GM12891 (cell line): ENCODE results near the gene TACC3.
A peak's percentile ranks its signal among the peaks of the same experiment; 100 is the strongest.

Experiments used
- DNase-seq: peaks from one replicate; pipeline ENCODE4 v3.0.0; 2011; ENCODE audit warnings: low spot score; ENCODE audit not compliant: insufficient read length
- FAIRE-seq: peaks from 2 replicates; lab custom pipeline; 2011; peaks lifted over from hg19 to GRCh38; lab: Jason Lieb, UNC
- PAX5 ChIP-seq: IDR thresholded peaks from 2 replicates; pipeline ENCODE4 v1.6.1; 2011; ENCODE audit warnings: low read length, moderate library complexity, mild to moderate bottlenecking; ENCODE audit not compliant: insufficient read depth, severe bottlenecking
- POLR2A ChIP-seq: IDR thresholded peaks from 2 replicates; pipeline ENCODE4 v1.6.1; 2011; ENCODE audit warnings: low read depth, low read length, control low read depth
- POLR2AphosphoS5 ChIP-seq: IDR thresholded peaks from 2 replicates; pipeline ENCODE4 v1.6.1; 2011; ENCODE audit warnings: low read depth, low read length, control low read depth
- POU2F2 ChIP-seq: IDR thresholded peaks from 2 replicates; pipeline ENCODE4 v1.6.1; 2011; ENCODE audit warnings: low read depth, mild to moderate bottlenecking, control low read depth, low read length, moderate library complexity
- SPI1 ChIP-seq: IDR thresholded peaks from 2 replicates; pipeline ENCODE4 v1.6.1; 2011; ENCODE audit warnings: low read depth, low read length, control low read depth
- TAF1 ChIP-seq: IDR thresholded peaks from 2 replicates; pipeline ENCODE4 v1.6.1; 2011; ENCODE audit warnings: low read depth, low read length, control low read depth

TACC3 gene

GRCh38 chr4:1715002-1715758, 6.1 kb upstream of the TACC3 start:
- DNase-seq, result no peak
- peak; percentile 51 for FAIRE-seq
- TF ChIP-seq SPI1 (no peak), POU2F2 (no peak), POLR2A (no peak), PAX5 (no peak), TAF1 (no peak), POLR2AphosphoS5 (no peak)

GRCh38 chr4:1716065-1716945, 5.0 kb upstream of the TACC3 start:
- FAIRE-seq (no peak), DNase-seq (no peak)
- no peak for TF ChIP-seq SPI1
- no peak; the same call in 1 of the 2 replicates for TF ChIP-seq POLR2A
- 0 out of 2 replicates have a peak, but pooled peaks have one; percentile 10 for TF ChIP-seq POU2F2
- no peak for TF ChIP-seq PAX5
- TF ChIP-seq TAF1, result no peak
- no peak for TF ChIP-seq POLR2AphosphoS5

GRCh38 chr4:1717129-1718094, 3.9 kb upstream of the TACC3 start:
- DNase-seq (no peak), FAIRE-seq (no peak)
- TF ChIP-seq POLR2AphosphoS5 (peak; percentile 34; the same call in 1 of the 2 replicates), PAX5 (no peak), TAF1 (no peak), SPI1 (no peak), POU2F2 (no peak)

GRCh38 chr4:1718095-1718850, 3.0 kb upstream of the TACC3 start:
- no peak for DNase-seq
- TF ChIP-seq TAF1 (no peak), PAX5 (no peak), POLR2A (no peak; the same call in 1 of the 2 replicates), POLR2AphosphoS5 (no peak; the same call in 1 of the 2 replicates), SPI1 (no peak), POU2F2 (no peak)
- FAIRE-seq, result peak; percentile 61

- peak; percentile 88 for FAIRE-seq
Observed at GRCh38 chr4:1720163-1720983, 948 bp upstream of the TACC3 start.

GRCh38 chr4:1721666-1722550, 587 bp downstream of the TACC3 start:
- no peak for DNase-seq

More at GRCh38 chr4:1720163-1720983, 948 bp upstream of the TACC3 start:
- TF ChIP-seq POLR2A, result no peak
- TF ChIP-seq SPI1, result no peak
- TF ChIP-seq POU2F2, result no peak
- no peak for TF ChIP-seq PAX5
- peak; percentile 53; the same call in 1 of the 2 replicates for TF ChIP-seq POLR2AphosphoS5
- no peak for TF ChIP-seq TAF1
- DNase-seq, result no peak

More at GRCh38 chr4:1721666-1722550, 587 bp downstream of the TACC3 start:
- TF ChIP-seq POLR2A (no peak), POLR2AphosphoS5 (no peak), SPI1 (no peak), PAX5 (no peak), POU2F2 (no peak), TAF1 (no peak)
- FAIRE-seq, result no peak
